Naive thymus-derived CD4-positive, alpha-beta T cell (primary cell): Measurements from ENCODE around the gene ZNF853. TPM values are rescaled to one million over a fixed set of nuclear protein-coding genes. Genes with fewer than 3 reads are reported as not detected.
A peak's percentile ranks its signal among the peaks of the same experiment; 100 is the strongest.
"Not testable (repeated sequence)": the region's sequence is repeated elsewhere in the genome, so short reads cannot be mapped to it uniquely, and the experiment has no call there.

Experiments used
- ATAC-seq: fragments of 150-1000 bp; cut with Tn5 transposase; 2 replicates; pipeline ENCODE4 v1.10.0; 2021; ENCODE audit warnings: mild to moderate bottlenecking, moderate library complexity
- CTCF ChIA-PET: fragments of 350-600 bp; sonication (Branson Sonifier 250); formaldehyde crosslinking; loops from one replicate; lab custom pipeline; 2021; ENCODE audit warnings: antibody characterized with exemption; lab: Charles Lee
- POLR2A ChIA-PET: fragments of 350-600 bp; sonication (Branson Sonifier 250); formaldehyde crosslinking; loops from one replicate; lab custom pipeline; 2021; ENCODE audit warnings: antibody characterized with exemption, inconsistent platforms; lab: Charles Lee
- DNase-seq, 9 donors: peaks; one replicate each; pipeline versions ENCODE4 v3.0.0 to v3.0.0-alpha.2; 2020 to 2022; ENCODE audit warnings: mixed read lengths in 1 of 9
- H3K27ac ChIP-seq: one replicate; pipeline ENCODE4 v1.7.0; 2013; ENCODE audit warnings: mild to moderate bottlenecking, low read depth, low read length, moderate library complexity
- H3K27me3 ChIP-seq, 2 donors: one replicate each; pipeline ENCODE4 v1.7.0; 2013; ENCODE audit warnings: low read length in 2 of 2, mild to moderate bottlenecking in 2 of 2, moderate library complexity in 2 of 2; ENCODE audit not compliant: control insufficient read depth in 2 of 2, insufficient read depth in 2 of 2
- H3K36me3 ChIP-seq, 3 experiments: 1 replicate in 2 of 3; 2 replicates in 1 of 3; pipeline ENCODE4 v1.7.0; 2013; ENCODE audit warnings: low read length in 3 of 3, mild to moderate bottlenecking in 3 of 3, moderate library complexity in 1 of 3; ENCODE audit not compliant: insufficient read depth in 3 of 3, control insufficient read depth in 2 of 3
- H3K4me1 ChIP-seq, 2 donors: one replicate each; pipeline ENCODE4 v1.7.0; 2013; ENCODE audit warnings: low read length in 2 of 2, mild to moderate bottlenecking in 2 of 2, moderate library complexity in 1 of 2; ENCODE audit not compliant: control insufficient read depth in 2 of 2, insufficient read depth in 2 of 2
- H3K4me3 ChIP-seq: 2 replicates; pipeline ENCODE4 v1.7.0; 2013; ENCODE audit warnings: mild to moderate bottlenecking, low read length
- H3K9me3 ChIP-seq, 3 experiments: 1 replicate in 2 of 3; 2 replicates in 1 of 3; pipeline ENCODE4 v1.7.0; 2013; ENCODE audit warnings: low read length in 3 of 3; ENCODE audit not compliant: control insufficient read depth in 2 of 3
- H3K27ac Mint-ChIP-seq, 9 donors: one replicate each; pipeline ENCODE4 v1.8.0; 2020 to 2022; ENCODE audit warnings: mixed read lengths in 9 of 9, mild to moderate bottlenecking in 8 of 9, moderate library complexity in 5 of 9, inconsistent platforms in 2 of 9
- H3K27me3 Mint-ChIP-seq, 5 donors: one replicate each; pipeline ENCODE4 v1.8.0; 2021 to 2022; ENCODE audit warnings: mixed read lengths in 5 of 5, mild to moderate bottlenecking in 1 of 5
- H3K36me3 Mint-ChIP-seq, 5 donors: one replicate each; pipeline ENCODE4 v1.8.0; 2020 to 2022; ENCODE audit warnings: mixed read lengths in 5 of 5, mild to moderate bottlenecking in 3 of 5, inconsistent platforms in 1 of 5
- H3K4me1 Mint-ChIP-seq, 7 donors: one replicate each; pipeline ENCODE4 v1.8.0; 2020 to 2022; ENCODE audit warnings: mixed read lengths in 7 of 7, mild to moderate bottlenecking in 3 of 7, inconsistent platforms in 1 of 7
- H3K4me3 Mint-ChIP-seq, 10 donors: one replicate each; pipeline ENCODE4 v1.8.0; 2020 to 2022; ENCODE audit warnings: mild to moderate bottlenecking in 10 of 10, mixed read lengths in 10 of 10, moderate library complexity in 6 of 10, inconsistent platforms in 2 of 10
- H3K9me3 Mint-ChIP-seq, 11 donors: one replicate each; pipeline ENCODE4 v1.8.0; 2020 to 2022; ENCODE audit warnings: mixed read lengths in 11 of 11, mild to moderate bottlenecking in 4 of 11, inconsistent platforms in 1 of 11, moderate library complexity in 1 of 11
- intact Hi-C, 2 donors: fragments of 100-400 bp; cut with micrococcal nuclease; formaldehyde crosslinking; loops; one replicate each; pipeline ENCODE4 v1.15.1; 2023
- polyA plus RNA-seq, 2 donors: library from polyadenylated mRNA; unstranded; fragments of 300-500 nt; fragmentation: Illumina TruSeq; gene quantifications; one replicate each; pipeline ENCODE4 v1.2.3, GENCODE V29; 2021
- total RNA-seq, 6 experiments: library from RNA in 5 of 6; stranded (reverse) in 5 of 6; gene quantifications; 1 replicate in 5 of 6; 2 replicates in 1 of 6; pipeline ENCODE4 v1.2.3 and lab custom pipeline; 2021 to 2026

The ZNF853 gene
- total and polyA plus RNA-seq, 7 experiments from 2014 or later = 0.15 to 5.3 (median 3.2) TPM

DNA sequence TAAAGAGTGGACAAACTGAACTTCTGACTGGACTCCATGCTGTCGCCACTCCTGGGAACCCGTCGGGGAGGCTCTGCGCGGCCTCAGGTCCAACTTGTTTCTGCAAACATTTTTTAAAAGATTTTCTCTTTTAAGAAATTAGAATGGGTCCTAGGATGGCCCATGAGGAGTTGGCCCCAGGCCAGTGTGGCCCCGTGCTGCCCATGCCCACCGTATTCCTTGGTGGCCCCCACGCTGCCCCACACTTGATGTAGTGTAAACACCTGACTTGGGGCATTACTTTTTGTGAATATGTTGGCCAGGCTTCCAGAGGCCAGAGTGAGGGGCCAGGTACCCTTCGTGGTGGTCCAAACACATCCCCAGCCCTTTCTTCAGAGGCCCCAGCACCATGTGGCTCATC lies 41.0 kb downstream of the ZNF853 start:
- Mint-ChIP-seq H3K36me3 (peaks cover 0 to 19% (median 17%) of the 10 kb centered on the region in 5 donors), H3K4me3 (no peak overlapping the region), H3K27ac (no peak overlapping the region), H3K4me1 (peaks cover 0 to 14% (median 11%) of the 10 kb centered on the region in 7 donors), H3K9me3 (peaks cover 0 to 7% (median 0%) of the 10 kb centered on the region in 11 donors), H3K27me3 (peaks cover 0 to 4% (median 0%) of the 10 kb centered on the region in 5 donors)
- ChIA-PET CTCF (no interaction called here), POLR2A (no interaction called here)
- ATAC-seq (no peak), DNase-seq (no peak)
- Histone ChIP-seq H3K4me3 (no peak overlapping the region), H3K36me3 (peaks cover 0 to 27% (median 6%) of the 10 kb centered on the region in 3 experiments), H3K4me1 (no peaks in the 10 kb centered on the region), H3K9me3 (peaks cover 0 to 5% (median 0%) of the 10 kb centered on the region in 3 experiments), H3K27ac (no peak overlapping the region), H3K27me3 (no peaks in the 10 kb centered on the region)
- intact Hi-C loops = no loop called here

DNA sequence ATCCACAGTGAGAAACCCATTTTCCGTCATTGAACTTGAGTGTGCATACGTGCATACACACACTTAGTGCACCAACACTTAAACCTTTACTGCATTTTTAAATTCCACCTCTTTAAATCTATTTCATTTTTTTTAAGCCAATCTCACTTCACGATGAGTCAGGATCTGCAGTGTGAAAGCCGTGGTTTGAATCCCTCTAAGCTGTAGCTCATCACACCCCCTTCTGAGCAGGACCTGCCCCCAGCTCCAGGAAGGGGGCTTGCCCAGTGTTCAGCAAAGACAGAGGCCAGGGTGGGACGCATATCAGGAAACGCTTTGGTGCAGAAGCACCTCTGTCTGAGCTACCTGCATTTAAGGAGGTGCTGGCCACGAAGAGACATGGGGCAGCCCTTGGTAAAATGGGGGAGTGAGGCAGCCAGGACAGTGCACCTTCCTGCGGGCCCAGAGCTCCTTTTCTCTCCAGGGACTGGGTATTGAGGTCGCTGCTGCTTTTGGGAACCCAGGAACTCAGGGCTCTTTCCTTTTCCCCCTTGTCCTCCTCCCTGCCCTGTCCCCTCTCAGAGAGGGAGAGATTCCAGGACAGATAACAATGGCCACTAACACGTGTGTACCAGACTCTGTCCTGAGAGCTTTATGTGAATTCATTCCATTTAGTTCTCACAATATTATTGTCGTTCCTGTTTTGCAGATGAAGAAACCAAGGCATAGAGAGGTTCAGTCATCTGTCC lies 43.4 kb downstream of the ZNF853 start:
- intact Hi-C loops = no loop called here
- peaks cover 0 to 16% (median 10%) of the 10 kb centered on the region in 5 donors for H3K36me3 Mint-ChIP-seq
- no peaks in the 10 kb centered on the region for H3K9me3 ChIP-seq
- POLR2A ChIA-PET = interaction anchor here (0.9 kb wide), 1 partner anchor 44 kb away, joined by 4 read pairs; no protein-coding TSS in a partner anchor
- H3K27me3 Mint-ChIP-seq = peaks cover 0 to 18% (median 0%) of the 10 kb centered on the region in 5 donors
- H3K4me1 ChIP-seq = no peaks in the 10 kb centered on the region
- H3K27ac Mint-ChIP-seq = peak overlapping the region in 2 of 9 donors; percentile 55 to 61
- no peak overlapping the region for H3K4me3 Mint-ChIP-seq
- DNase-seq = no peak
- peaks cover 0 to 14% (median 0%) of the 10 kb centered on the region in 3 experiments for H3K36me3 ChIP-seq
- H3K27me3 ChIP-seq = no peaks in the 10 kb centered on the region
- ATAC-seq = no peak
- no peak overlapping the region for H3K27ac ChIP-seq
- CTCF ChIA-PET = interaction anchor here (0.8 kb wide), 1 partner anchor 10 kb away, joined by 3 read pairs; no protein-coding TSS in a partner anchor
- H3K4me3 ChIP-seq = no peak overlapping the region
- peaks cover 0 to 17% (median 11%) of the 10 kb centered on the region in 7 donors for H3K4me1 Mint-ChIP-seq
- peaks cover 0 to 5% (median 0%) of the 10 kb centered on the region in 11 donors for H3K9me3 Mint-ChIP-seq

DNA sequence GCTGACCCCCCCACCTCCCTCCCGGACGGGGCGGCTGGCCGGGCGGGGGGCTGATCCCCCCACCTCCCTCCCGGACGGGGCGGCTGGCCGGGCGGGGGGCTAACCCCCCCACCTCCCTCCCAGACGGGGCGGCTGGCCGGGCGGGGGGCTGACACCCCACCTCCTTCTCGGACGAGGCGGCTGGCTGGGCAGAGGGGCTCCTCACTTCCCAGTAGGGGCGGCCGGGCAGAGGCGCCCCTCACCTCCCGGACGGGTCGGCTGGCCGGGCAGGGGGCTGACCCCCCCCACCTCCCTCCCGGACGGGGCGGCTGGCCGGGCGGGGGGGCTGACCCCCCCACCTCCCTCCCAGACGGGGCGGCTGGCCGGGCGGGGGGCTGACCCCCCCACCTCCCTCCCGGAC lies 55.4 kb downstream of the ZNF853 start:
- Mint-ChIP-seq H3K36me3 (peaks cover 25 to 49% (median 30%) of the 10 kb centered on the region in 5 donors), H3K9me3 (peaks cover 14 to 68% (median 46%) of the 10 kb centered on the region in 11 donors)
- H3K9me3 ChIP-seq = peaks cover 6 to 40% (median 18%) of the 10 kb centered on the region in 3 experiments
- intact Hi-C loops, H3K4me3 ChIP-seq, H3K36me3 ChIP-seq, H3K27me3 Mint-ChIP-seq, H3K27me3 ChIP-seq, POLR2A ChIA-PET, ATAC-seq, H3K4me1 ChIP-seq, DNase-seq, H3K27ac ChIP-seq, H3K27ac Mint-ChIP-seq, H3K4me1 Mint-ChIP-seq, CTCF ChIA-PET, H3K4me3 Mint-ChIP-seq: not testable (repeated sequence)

Other genes starting within 250 kb of the ZNF853 start
- 100 to 1,000 TPM in 2 of 5 experiments, 10 to 100 TPM in 3; 60.2 to 139 (median 87.2) TPM for gene RAC1, start 241.1 kb upstream of the ZNF853 start, total RNA-seq
- 100 to 1,000 TPM; 188 to 211 TPM for gene RAC1, start 241.1 kb upstream of the ZNF853 start, polyA plus RNA-seq
- 10 to 100 TPM; 20.6 to 44.3 (median 39.8) TPM for gene DAGLB, start 167.7 kb upstream of the ZNF853 start, total RNA-seq
- 10 to 100 TPM; 10.5 to 21.8 TPM for gene DAGLB, start 167.7 kb upstream of the ZNF853 start, polyA plus RNA-seq
- gene KDELR2, start 131.5 kb upstream of the ZNF853 start, total RNA-seq = 10 to 100 TPM; 28.1 to 60.9 (median 36.8) TPM
- gene KDELR2, start 131.5 kb upstream of the ZNF853 start, polyA plus RNA-seq = 10 to 100 TPM; 36.3 to 43.7 TPM
- gene GRID2IP, start 64.1 kb upstream of the ZNF853 start, total RNA-seq = 1 to 10 TPM in 2 of 5 experiments, under 1 TPM in 2, not detected in 1; 0.24 to 1.5 (median 1.1) TPM
- not detected for gene GRID2IP, start 64.1 kb upstream of the ZNF853 start, polyA plus RNA-seq
- gene ZDHHC4, start 38.2 kb upstream of the ZNF853 start, total RNA-seq = 10 to 100 TPM; 25.2 to 42.2 (median 31.8) TPM
- 10 to 100 TPM; 65.9 to 82.1 TPM for gene ZDHHC4, start 38.2 kb upstream of the ZNF853 start, polyA plus RNA-seq
- 10 to 100 TPM; 39.9 to 69.1 (median 56.5) TPM for gene INTS15, start 25.6 kb upstream of the ZNF853 start, total RNA-seq
- gene INTS15, start 25.6 kb upstream of the ZNF853 start, polyA plus RNA-seq = 10 to 100 TPM; 29.7 to 51.8 TPM
- 10 to 100 TPM; 24.5 to 71.6 (median 55.4) TPM for gene ZNF316, start 21.7 kb downstream of the ZNF853 start, total RNA-seq
- 1 to 10 TPM in 1 of 2 donors, under 1 TPM in 1; 0.66 to 4.4 TPM for gene ZNF316, start 21.7 kb downstream of the ZNF853 start, polyA plus RNA-seq
- gene ZNF12, start 91.3 kb downstream of the ZNF853 start, total RNA-seq = 10 to 100 TPM; 26.2 to 58.1 (median 29.3) TPM
- 10 to 100 TPM; 25.2 to 33.4 TPM for gene ZNF12, start 91.3 kb downstream of the ZNF853 start, polyA plus RNA-seq
- gene RSPH10B2, start 138.5 kb downstream of the ZNF853 start, total RNA-seq = under 1 TPM in 4 of 5 experiments, not detected in 1; 0.72 to 0.94 (median 0.80) TPM
- not detected for gene RSPH10B2, start 138.5 kb downstream of the ZNF853 start, polyA plus RNA-seq
- gene CCZ1B, start 210.7 kb downstream of the ZNF853 start, total RNA-seq = 100 to 1,000 TPM in 1 of 5 experiments, 10 to 100 TPM in 4; 73.5 to 104 (median 84.9) TPM
- gene CCZ1B, start 210.7 kb downstream of the ZNF853 start, polyA plus RNA-seq = 10 to 100 TPM; 20.5 to 22.2 TPM